NCI-H1105 (cell line): ENCODE measurements around the gene SF3B1.
"Not testable (repeated sequence)": the region's sequence is repeated elsewhere in the genome, so short reads cannot be mapped to it uniquely, and the experiment has no call there.

Experiments
- DNase-seq: peaks from one replicate; lab custom pipeline; 2025; lab: John Stamatoyannopoulos, UW

Gene SF3B1, protein sequence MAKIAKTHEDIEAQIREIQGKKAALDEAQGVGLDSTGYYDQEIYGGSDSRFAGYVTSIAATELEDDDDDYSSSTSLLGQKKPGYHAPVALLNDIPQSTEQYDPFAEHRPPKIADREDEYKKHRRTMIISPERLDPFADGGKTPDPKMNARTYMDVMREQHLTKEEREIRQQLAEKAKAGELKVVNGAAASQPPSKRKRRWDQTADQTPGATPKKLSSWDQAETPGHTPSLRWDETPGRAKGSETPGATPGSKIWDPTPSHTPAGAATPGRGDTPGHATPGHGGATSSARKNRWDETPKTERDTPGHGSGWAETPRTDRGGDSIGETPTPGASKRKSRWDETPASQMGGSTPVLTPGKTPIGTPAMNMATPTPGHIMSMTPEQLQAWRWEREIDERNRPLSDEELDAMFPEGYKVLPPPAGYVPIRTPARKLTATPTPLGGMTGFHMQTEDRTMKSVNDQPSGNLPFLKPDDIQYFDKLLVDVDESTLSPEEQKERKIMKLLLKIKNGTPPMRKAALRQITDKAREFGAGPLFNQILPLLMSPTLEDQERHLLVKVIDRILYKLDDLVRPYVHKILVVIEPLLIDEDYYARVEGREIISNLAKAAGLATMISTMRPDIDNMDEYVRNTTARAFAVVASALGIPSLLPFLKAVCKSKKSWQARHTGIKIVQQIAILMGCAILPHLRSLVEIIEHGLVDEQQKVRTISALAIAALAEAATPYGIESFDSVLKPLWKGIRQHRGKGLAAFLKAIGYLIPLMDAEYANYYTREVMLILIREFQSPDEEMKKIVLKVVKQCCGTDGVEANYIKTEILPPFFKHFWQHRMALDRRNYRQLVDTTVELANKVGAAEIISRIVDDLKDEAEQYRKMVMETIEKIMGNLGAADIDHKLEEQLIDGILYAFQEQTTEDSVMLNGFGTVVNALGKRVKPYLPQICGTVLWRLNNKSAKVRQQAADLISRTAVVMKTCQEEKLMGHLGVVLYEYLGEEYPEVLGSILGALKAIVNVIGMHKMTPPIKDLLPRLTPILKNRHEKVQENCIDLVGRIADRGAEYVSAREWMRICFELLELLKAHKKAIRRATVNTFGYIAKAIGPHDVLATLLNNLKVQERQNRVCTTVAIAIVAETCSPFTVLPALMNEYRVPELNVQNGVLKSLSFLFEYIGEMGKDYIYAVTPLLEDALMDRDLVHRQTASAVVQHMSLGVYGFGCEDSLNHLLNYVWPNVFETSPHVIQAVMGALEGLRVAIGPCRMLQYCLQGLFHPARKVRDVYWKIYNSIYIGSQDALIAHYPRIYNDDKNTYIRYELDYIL

DNA sequence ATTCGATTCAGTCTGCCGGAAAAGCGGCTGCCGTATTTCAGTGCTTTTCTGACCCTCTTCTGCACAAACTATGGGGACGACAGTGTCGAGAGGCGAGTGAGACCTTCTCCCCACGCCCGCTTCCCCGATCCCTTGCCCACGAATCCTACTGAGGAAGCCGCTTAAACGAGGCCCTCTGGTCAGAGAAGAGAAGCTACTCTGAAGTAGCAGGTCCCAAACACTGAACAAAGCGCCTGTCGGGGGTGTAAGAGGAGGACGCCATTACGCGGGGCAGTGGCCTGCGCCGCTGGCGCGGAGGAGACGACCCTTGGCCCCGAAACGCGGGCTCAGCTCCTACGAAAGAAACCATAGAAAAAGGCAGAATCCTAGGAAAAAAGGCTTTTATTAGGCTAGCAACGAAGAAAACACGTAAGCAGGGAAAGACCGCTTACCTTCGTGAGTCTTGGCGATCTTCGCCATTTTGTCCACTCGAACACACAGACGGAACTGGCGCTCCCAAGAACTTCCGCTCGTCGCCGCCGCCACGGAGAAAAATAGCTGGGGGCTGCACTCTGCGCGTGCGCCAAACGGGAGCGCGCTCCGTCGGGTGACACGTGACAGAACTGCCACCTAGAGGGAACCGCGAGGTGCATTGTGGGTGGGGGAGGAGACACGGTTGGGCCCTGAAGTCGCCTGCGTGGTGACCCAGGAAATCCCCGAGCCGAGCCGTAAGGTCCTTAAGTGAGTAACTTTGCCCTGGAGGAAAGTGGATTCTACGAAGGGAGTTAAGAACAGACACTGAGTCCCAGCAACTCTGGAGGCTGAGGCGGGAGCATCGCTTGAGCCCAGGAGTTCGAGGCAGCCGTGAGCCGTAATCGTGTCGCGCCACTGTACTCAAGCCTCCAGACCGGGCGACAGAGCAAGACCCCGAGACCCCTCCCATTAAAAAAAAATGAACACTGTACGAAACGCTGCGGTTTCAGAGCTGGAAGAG, at the start of gene SF3B1:
SF3B1 (minus strand) TSS at position 488 of the 973 bp plus-strand sequence; CDS start at position 459, 29 bp downstream.
- DNase-seq: peak; percentile 92

DNA sequence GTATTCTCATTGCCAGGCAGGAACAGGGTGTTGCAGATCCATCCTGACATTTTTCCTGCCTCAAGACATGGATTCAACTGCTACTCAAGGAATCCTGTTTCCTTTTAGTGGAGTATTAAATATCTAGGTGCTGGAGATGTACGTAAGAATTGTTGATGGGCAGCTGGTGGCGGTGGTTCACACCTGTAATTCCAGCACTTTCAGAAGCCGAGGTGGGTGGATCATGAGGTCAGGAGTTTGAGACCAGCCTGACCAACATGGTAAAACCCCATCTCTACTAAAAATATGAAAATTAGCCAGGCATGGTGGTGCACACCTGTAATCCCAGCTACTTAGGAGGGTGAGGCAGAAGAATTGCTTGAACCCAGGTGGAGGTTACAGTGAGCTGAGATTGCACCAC, 49.4 kb upstream of the SF3B1 start:
- DNase-seq: not testable (repeated sequence)

DNA sequence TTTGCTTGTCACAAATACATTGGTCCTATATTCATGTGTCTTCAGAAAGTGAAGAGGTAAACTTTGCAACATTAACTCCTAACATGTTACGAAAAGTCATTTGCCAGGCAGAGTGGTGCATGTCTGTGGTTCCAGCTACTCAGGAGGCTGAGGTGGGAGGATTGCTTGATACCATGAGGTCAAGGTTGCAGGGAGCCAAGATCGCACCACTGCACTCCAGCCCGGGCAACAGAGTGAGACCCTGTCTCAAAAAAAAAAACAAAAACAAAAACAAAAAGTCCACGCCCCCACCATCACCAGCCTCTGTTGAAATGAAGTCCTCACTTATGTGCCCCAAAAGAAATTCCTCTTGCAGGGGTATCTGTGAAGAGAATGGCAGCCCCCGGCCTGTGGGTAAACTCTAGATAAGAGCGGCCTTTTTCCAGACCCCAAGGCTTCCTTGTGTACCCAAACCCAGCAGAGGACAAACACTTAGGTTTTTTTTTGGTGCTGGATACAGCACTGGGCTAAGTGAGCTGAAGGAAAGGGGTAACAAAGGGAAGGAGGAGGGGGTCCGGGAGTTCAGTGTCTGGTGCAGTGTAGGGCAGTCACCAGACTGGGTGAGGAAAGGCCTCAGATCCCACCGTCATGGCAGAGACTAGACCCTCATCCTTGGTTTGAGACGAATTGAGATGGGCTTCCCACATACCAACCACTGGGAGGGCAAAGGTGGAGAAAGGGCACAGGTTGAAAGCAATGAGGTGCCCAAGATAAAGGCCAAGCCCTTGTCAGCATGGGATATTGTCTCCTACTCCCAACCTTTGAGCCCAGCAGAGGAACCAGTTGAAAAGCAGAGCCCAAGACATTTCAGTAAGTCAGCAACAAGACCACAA, 45.6 kb upstream of the SF3B1 start:
- no peak for DNase-seq

DNA sequence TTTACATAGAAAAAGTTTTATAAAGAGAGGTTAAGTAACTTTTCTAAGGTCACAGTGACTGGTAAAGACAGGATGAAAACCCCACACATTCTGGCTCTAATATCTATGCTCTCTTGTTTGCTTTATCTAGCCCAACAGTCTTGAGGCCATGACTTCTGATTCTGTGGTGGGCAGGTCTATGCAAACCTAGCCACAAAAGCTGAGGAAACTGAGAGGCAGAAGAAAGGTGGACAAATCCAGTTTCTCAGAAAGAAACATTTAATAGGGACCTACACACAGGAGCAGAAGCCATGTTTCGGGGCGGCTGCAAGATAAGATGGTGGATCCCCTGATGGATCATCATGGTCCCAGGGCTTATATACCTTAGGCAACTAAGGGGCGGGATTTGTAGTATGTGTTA, 43.0 kb upstream of the SF3B1 start:
- DNase-seq: no peak

DNA sequence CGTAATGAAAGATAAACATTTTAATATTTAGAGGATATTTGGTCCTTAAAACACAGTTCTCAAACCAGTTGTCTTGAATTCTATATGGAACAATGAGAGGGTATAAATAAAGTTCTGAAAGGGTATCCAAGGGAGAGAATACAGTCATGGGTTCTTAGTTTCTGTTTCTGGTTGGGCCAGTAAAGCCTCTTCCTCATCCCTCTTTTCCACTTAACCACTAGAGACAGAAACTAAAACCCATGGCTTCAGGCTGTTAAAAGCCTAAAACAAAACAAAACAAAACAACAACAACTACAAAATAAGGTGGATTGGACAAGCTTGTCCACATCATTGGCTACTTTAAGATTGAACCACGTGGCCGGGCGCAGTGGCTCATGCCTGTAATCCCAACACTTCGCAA, 37.3 kb upstream of the SF3B1 start:
- no peak for DNase-seq

DNA sequence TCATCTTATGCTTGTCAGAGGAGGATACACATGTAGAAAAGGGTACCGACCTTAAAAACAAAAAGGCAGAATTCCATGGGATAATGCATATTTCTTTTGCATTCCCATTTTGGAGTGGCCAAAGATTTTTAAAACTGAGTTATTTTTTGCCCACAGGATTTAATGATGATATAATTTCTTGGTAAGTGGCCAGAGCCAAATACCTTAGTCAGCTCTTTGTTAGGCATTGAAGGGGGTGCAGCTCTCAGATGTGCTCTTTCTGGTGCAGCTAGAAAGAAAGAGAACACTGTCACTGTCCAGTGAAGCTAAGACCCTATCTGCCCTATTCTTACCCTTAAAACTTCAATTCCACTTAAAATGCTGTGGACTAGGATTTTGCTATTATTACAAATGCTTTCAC, 29.3 kb upstream of the SF3B1 start:
- no peak for DNase-seq

DNA sequence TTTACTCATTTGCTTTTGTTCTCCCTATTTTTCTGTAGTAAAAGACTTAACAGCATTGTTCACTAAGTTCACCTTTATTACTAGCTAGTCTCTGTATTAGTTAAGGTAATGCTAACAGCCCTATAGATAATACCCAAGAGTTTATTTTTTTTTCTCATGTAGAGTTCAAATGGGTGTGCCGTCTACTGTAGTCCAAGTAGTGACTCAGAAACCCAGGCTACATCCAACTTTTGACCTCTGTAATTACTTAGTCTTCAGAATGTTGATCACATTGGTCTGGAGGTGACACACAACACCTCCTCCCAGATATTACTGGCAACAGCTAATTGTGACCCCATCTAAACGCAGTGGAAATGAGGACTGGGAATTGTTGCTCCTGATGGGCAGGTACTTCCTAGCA, 26.2 kb upstream of the SF3B1 start:
- DNase-seq: no peak

DNA sequence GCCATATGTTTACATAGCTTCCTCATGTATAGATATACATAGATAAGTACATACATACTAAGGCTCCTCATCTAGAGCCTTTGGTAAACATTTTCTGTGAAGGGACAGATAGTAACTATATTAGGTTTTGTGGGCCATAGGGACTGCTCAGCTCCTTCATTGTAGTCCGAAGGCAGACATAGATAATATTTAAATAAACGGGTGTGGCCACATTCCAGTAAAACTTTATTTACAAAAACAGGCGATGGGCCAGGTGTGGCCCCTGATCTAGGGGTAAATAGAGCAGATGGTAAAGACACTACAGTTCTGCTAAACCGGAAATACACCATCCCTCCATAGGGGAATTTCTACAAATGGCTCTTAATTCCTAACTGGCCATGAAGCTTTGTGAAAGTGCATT, 25.8 kb upstream of the SF3B1 start:
- DNase-seq: no peak

DNA sequence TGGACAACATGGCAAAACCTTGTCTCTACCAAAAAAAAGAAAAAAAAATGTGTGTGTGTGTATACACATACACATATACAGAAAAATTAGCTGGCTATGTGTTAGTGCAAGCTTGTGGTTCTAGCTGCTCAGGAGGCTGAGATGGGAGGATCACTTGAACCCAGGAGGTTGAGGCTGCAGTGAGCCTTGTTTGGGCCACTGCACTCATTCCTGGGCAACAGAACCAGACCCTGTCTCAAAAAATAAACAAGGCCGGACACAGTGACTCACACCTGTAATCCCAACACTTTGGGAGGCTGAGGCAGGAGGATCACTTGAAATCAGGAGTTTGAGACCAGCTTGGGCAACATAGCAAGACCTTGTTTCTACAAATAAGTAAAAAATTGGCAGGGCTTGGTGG, 20.6 kb upstream of the SF3B1 start:
- DNase-seq: no peak

DNA sequence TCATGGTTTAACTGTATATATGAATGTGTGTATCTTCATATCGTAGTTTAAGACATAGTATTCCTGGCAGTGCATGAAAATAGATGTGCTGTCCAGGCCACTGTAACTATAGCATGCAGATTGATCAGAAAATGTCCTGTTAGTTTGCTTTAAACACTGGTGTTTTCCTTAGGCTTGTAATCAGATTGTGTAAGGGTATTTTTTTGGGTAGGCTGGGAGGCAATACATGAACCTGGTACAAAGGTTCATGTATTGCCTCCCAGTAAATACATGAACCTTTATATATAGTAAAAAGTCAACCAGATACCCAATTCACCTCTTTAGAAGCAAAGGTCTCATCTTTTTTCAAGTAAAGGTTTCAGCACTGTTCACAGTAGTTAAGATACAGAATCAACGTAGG, 20.1 kb upstream of the SF3B1 start:
- no peak for DNase-seq

DNA sequence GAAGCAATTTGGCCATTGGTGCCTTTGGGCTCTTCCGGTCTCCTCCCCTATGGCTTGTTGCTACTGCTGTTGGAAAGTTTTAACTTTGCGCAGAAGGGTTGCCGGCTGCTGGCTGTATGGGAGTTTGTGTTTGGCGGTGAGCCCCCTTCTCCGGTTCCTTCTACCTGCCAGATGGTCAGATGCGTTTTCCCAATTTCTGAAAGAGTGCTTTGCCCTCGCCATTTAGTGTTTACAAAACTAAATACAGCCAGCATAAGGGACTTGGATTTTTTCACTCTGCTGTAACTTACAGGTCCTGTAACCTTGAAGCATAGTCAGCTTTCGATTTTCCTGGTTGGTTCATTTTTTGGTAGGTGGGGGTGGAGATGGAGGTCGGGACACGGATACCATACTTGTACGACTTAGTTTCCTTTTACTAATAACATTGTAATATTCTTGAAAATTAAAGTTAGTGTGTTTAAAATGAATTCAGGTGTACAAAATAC, 19.1 kb upstream of the SF3B1 start:
- peak; percentile 16 for DNase-seq

DNA sequence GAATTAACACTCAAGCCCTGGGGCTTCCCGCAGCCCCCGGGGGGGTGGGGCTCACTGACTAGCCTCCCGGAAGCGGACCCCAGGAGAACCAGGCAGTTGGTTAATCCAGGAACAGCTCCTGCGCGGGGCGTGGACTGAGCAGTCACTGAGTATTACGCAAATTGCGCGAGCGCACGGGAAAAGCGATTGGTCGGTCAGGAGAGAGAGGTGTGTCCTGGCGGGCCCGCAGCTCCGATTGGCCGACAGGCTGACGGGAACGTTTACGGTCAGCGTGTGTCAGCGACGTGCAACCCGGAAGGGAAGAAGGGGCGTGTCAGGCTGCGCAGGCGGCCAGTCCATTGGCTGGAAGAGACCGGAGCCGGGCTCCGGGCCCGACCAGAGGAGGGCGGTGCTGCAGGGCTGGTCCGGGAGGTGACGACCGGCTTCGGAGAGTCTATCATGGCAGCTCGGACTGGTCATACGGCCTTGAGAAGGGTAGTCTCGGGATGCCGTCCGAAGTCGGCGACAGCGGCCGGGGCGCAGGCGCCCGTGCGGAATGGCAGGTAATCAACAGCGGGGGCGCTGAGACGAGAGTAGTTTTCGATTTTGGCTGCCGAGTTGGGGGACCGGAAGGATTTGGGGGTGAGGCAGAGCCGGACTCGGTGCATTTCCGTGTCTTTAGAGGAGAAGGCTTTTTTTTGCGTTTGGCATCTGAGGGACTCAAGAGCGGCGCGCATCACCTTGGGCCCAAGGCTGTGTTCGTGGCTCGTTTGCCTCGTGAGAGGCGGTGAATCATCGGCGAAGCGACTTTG, 18.5 kb upstream of the SF3B1 start, which contains the start of gene COQ10B:
COQ10B (plus strand) TSS at position 430 of the 791 bp plus-strand sequence; CDS start at position 439, 9 bp downstream.
- DNase-seq: peak; percentile 96

DNA sequence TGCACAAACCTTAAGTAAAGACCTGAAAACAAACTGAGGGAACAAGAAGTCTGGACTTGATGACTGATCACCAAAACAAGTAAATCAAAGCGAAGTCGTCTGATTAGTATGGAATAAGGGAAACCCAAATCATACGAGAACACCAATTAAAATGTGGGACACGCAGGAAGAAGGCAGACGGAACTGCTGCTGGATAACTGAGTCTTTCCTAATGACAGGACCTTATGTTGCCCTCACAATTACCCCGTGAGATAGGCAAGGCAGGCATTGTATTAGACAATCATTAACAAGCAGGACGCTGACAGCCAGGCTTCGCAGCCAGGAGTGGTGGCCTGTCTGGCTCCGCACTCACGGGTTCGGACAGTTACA, 17.9 kb upstream of the SF3B1 start:
- no peak for DNase-seq

DNA sequence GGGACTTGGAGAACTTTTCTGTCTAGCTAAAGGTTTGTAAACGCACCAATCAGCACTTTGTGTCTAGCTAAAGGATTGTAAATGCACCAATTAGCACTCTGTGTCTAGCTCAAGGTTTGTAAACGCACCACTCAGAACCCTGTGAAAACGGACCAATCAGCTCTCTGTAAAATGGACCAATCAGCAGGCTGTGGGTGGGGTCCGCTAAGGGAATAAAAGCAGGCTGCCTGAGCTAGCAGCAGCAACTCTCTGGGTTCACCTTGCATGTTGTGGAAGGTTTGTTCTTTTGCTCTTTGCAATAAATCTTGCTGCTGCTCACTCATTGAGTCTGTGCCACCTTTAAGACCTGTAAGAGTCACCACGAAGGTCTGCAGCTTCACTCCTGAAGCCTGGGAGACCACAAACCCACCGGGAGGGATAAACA, 16.1 kb upstream of the SF3B1 start:
- not testable (repeated sequence) for DNase-seq

DNA sequence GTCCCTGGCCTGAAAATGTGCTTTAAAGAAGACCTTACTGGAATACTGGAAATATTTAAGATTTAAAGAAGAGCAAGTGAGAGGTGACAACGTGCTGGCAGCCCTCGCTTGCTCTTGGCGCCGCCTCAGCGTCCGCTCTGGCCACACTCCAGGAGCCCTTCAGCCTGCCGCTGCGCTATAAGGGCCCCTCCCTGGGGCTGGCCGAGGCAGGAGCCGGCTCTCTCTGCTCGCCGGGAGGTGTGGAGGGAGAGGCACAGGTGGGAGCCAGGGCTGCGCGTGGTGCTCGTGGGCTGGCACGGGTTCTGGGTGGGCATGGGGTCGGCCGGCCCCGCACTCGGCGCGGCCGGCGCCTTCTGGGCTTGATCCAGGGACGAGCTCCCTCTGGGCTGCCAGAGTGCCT, 15.6 kb upstream of the SF3B1 start:
- DNase-seq: no peak

DNA sequence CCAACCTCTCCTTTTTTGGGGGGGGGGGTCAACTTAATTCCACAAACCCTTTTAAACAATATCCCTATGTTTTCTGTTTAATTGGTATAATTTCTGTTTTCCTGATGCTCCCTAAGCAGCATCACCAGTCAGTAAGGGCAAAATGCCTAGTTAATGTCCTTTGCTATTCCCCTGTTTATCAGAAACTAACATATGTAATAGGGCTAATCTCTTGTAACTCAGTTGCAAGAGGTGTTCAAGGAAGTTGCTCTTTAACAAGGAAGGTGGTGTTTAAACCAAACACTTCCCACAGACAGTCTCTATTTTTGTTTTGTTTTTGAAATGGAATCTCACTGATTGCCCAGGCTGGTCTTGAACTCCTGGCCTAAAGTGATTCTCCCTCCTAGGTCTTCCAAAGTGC, 12.0 kb upstream of the SF3B1 start:
- DNase-seq: no peak

DNA sequence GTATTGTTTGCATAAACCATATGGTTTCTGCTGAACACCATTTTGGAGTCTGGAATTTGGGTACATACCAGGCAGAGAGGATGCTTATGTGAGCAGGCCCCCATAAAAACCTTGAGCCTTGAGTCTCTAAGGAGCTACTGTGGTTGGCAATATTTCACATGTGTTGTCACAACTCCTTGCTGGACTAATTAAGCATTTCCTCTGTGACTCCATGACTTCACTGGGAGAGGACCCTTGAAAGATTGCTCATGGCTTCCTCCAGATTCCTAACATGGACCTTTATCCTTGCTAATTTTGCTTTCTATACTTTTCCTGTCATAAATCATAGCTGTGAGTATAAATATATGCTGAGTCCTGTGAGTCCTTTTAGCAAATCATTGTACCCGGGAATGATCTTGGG, 10.9 kb upstream of the SF3B1 start:
- DNase-seq: no peak

DNA sequence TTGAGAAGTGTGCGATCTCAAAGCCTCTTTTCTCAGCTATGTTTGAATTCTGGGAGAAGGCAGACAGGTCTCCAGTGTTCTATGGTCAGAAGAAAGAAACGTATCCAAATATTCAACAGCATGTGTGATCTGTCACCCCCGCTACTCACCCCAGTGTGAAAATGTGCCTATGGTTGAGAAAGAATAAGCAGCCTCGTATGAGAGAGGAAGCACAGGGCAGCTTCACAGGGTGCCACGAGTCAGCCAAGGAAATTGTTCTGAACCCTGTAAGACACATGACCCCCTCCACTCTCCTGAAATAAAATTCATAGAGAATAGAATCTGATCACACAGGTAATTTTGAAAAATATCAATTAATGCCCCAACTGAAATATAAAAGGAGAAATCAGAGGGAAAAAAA, 8.0 kb upstream of the SF3B1 start:
- DNase-seq: no peak

DNA sequence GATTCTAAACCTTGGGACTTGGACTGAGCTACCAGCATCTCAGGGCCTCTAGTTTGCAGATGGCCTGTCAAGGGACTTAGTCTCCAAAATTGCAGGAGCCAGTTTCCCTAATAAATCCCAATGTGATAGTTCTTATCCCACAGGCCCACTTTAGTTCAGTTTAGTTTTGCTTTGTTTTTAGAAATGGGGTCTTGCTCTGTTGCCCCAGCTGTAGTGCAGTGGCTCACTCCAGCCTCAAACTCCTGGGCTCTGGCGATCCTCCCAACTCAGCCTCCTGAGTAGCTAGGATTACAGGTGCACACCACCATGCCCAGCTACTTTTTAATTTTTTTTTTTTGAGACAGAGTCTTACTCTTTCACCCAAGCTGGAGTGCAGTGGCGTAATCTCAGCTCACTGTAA, 2.6 kb upstream of the SF3B1 start:
- DNase-seq: no peak
